HCT116 (cell line): Measurements from ENCODE around the gene PDZRN4.

Experiments
- POLR2AphosphoS5 ChIP-seq: IDR thresholded peaks from 2 replicates; pipeline ENCODE4 v1.6.1; 2011; ENCODE audit warnings: mild to moderate bottlenecking, low read depth, low read length, moderate library complexity
- ZNF274 ChIP-seq: fragments of 200-500 bp; sonication (Bioruptor generic); IDR thresholded peaks from 2 replicates; pipeline ENCODE4 v1.6.1; 2014; ENCODE audit warnings: mild to moderate bottlenecking, low read depth, low read length, inconsistent platforms
- TF ChIP-seq, protein P1 (sequence below), 3 experiments: fragments of 200-600 bp in 1 of 3; sonication (generic) in 1 of 3; IDR thresholded peaks in 2 of 3; conservative IDR thresholded peaks in 1 of 3; 2 replicates each; pipeline ENCODE4 v1.5.1; 2012 to 2017; ENCODE audit warnings: low read depth in 2 of 3, low read length in 2 of 3, antibody characterized with exemption in 1 of 3, borderline replicate concordance in 1 of 3, control low read depth in 1 of 3, mild to moderate bottlenecking in 1 of 3, mixed read lengths in 1 of 3, mixed run types in 1 of 3, moderate library complexity in 1 of 3; ENCODE audit not compliant: insufficient read depth in 1 of 3

DNA sequence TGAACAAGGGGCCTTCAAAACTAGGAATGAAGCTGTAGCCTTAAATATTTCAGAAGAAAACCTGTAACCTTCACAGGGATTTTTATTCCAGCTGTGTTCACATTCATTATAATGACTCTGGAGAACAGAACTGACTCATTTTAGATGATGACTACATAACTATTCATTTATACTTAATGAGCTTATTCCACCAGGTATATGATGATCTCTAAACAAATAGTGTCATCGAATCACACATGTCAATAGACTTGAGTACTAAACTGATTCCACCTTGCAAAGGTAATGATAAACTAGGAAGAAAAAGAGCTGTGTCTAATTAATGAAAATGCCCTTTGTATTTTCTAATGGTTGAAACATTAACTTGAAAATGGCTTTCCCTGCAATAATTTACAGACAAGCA, 433.2 kb downstream of the PDZRN4 start:
- TF ChIP-seq, protein P1, sequence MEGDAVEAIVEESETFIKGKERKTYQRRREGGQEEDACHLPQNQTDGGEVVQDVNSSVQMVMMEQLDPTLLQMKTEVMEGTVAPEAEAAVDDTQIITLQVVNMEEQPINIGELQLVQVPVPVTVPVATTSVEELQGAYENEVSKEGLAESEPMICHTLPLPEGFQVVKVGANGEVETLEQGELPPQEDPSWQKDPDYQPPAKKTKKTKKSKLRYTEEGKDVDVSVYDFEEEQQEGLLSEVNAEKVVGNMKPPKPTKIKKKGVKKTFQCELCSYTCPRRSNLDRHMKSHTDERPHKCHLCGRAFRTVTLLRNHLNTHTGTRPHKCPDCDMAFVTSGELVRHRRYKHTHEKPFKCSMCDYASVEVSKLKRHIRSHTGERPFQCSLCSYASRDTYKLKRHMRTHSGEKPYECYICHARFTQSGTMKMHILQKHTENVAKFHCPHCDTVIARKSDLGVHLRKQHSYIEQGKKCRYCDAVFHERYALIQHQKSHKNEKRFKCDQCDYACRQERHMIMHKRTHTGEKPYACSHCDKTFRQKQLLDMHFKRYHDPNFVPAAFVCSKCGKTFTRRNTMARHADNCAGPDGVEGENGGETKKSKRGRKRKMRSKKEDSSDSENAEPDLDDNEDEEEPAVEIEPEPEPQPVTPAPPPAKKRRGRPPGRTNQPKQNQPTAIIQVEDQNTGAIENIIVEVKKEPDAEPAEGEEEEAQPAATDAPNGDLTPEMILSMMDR (IDR thresholded peaks at IDR 0.05 in 2 of 3, conservative IDR thresholded peaks at IDR 0.05 in 1 of 3; ENCODE audit: borderline replicate concordance in 1 of 3, insufficient read depth in 1 of 3, low read depth in 2 of 3, low read length in 2 of 3), result no peak
- no peak for TF ChIP-seq POLR2AphosphoS5
- TF ChIP-seq ZNF274, result no peak
